Left kidney (tissue), 2 donors: Measurements from ENCODE around the gene AXDND1. TPM values are rescaled to one million over a fixed set of nuclear protein-coding genes. Genes with fewer than 3 reads are reported as not detected.
"Not testable (repeated sequence)": the region's sequence is repeated elsewhere in the genome, so short reads cannot be mapped to it uniquely, and the experiment has no call there.

Experiments used
- DNase-seq: peaks from one replicate; pipeline ENCODE4 v3.0.0-alpha.2; 2013
- polyA plus RNA-seq: library from polyadenylated mRNA; unstranded; fragments of 120-200 nt; gene quantifications from one replicate; pipeline ENCODE4 v1.2.1, GENCODE V29; 2013; ENCODE audit not compliant: insufficient read length

AXDND1 gene
- polyA plus RNA-seq, 1 donor = 28.8 TPM

- DNase-seq = not testable (repeated sequence)
Observed at GRCh38 chr1:179465661-179466060, 99.9 kb downstream of the AXDND1 start.

- no peak for DNase-seq
Observed at GRCh38 chr1:179474713-179475112, 108.9 kb downstream of the AXDND1 start.

- DNase-seq = no peak
Observed at GRCh38 chr1:179476484-179476883, 110.7 kb downstream of the AXDND1 start.

GRCh38 chr1:179478370-179478769 lies 112.6 kb downstream of the AXDND1 start:
- no peak for DNase-seq

GRCh38 chr1:179490611-179491010 lies 124.8 kb downstream of the AXDND1 start:
- no peak for DNase-seq

- no peak for DNase-seq
Observed at GRCh38 chr1:179493323-179493722, 127.6 kb downstream of the AXDND1 start.

GRCh38 chr1:179506199-179506598 lies 140.4 kb downstream of the AXDND1 start:
- no peak for DNase-seq

- DNase-seq = no peak
Observed at GRCh38 chr1:179509384-179509783, 143.6 kb downstream of the AXDND1 start.

- DNase-seq = no peak
Observed at GRCh38 chr1:179510038-179510437, 144.3 kb downstream of the AXDND1 start.

GRCh38 chr1:179516976-179517705 lies 151.4 kb downstream of the AXDND1 start:
- DNase-seq = no peak

GRCh38 chr1:179518544-179518943 lies 152.8 kb downstream of the AXDND1 start:
- not testable (repeated sequence) for DNase-seq

- DNase-seq = no peak
Observed at GRCh38 chr1:179529482-179530195, 163.9 kb downstream of the AXDND1 start.

- DNase-seq = no peak
Observed at GRCh38 chr1:179530352-179530751, 164.6 kb downstream of the AXDND1 start.

GRCh38 chr1:179541774-179542173 lies 176.0 kb downstream of the AXDND1 start:
- no peak for DNase-seq

- no peak for DNase-seq
Observed at GRCh38 chr1:179545321-179545720, 179.6 kb downstream of the AXDND1 start.

GRCh38 chr1:179547021-179547535 lies 181.3 kb downstream of the AXDND1 start:
- DNase-seq = no peak

GRCh38 chr1:179548666-179549367 lies 183.0 kb downstream of the AXDND1 start:
- DNase-seq = no peak

GRCh38 chr1:179549368-179549700 lies 183.6 kb downstream of the AXDND1 start:
- no peak for DNase-seq

GRCh38 chr1:179550746-179551682 lies 185.2 kb downstream of the AXDND1 start:
- DNase-seq = no peak

GRCh38 chr1:179554427-179554826 lies 188.7 kb downstream of the AXDND1 start:
- no peak for DNase-seq

GRCh38 chr1:179558078-179558477 lies 192.3 kb downstream of the AXDND1 start:
- no peak for DNase-seq
